SK-N-SH treated with all-trans-retinoic acid at 6 μM for 48 hours (cell line): Measurements from ENCODE around the gene GHDC.

Source experiments
- ATAC-seq: fragments of 200-7000 bp; cut with Tn5 transposase; 3 replicates; pipeline ENCODE4 v1.9.1; 2020; ENCODE audit warnings: mild to moderate bottlenecking, moderate library complexity
- ARNTL ChIP-seq: fragments of 450-650 bp; formaldehyde crosslinking; IDR thresholded peaks from 2 replicates; pipeline ENCODE4 v1.5.0; 2020; ENCODE audit warnings: low read depth, mild to moderate bottlenecking, moderate library complexity, borderline replicate concordance
- BACH2 ChIP-seq: fragments of 250-450 bp; sonication (Bioruptor Pico); IDR thresholded peaks from 2 replicates; pipeline ENCODE4 v1.9.0; 2021; ENCODE audit warnings: mild to moderate bottlenecking, borderline replicate concordance
- CSDC2 ChIP-seq: fragments of 250-450 bp; sonication (Bioruptor Pico); IDR thresholded peaks from 2 replicates; pipeline ENCODE4 v1.5.0; 2020; ENCODE audit warnings: mild to moderate bottlenecking, moderate library complexity
- ESRRG ChIP-seq: fragments of 250-450 bp; sonication (Bioruptor Pico); IDR thresholded peaks from 2 replicates; pipeline ENCODE4 v1.6.1; 2021; ENCODE audit warnings: mild to moderate bottlenecking
- ISL1 ChIP-seq: fragments of 250-450 bp; sonication (Bioruptor Pico); IDR thresholded peaks from 2 replicates; pipeline ENCODE4 v2.1.2; 2022; ENCODE audit warnings: mild to moderate bottlenecking, moderate library complexity
- OSR1 ChIP-seq: fragments of 250-450 bp; sonication (Bioruptor Pico); IDR thresholded peaks from 2 replicates; pipeline ENCODE4 v1.8.0; 2022; ENCODE audit warnings: moderate library complexity, mild to moderate bottlenecking, inconsistent platforms
- RARB ChIP-seq: fragments of 250-450 bp; sonication (Bioruptor Pico); IDR thresholded peaks from 2 replicates; pipeline ENCODE4 v1.8.0; 2021; ENCODE audit warnings: mild to moderate bottlenecking, moderate library complexity
- TCF4 ChIP-seq: fragments of 250-450 bp; sonication (Bioruptor Pico); IDR thresholded peaks from 2 replicates; pipeline ENCODE4 v1.8.0; 2021; ENCODE audit warnings: mild to moderate bottlenecking, moderate library complexity, borderline replicate concordance
- TOX ChIP-seq: fragments of 250-450 bp; sonication (Bioruptor Pico); IDR thresholded peaks from 2 replicates; pipeline ENCODE4 v1.8.0; 2021; ENCODE audit warnings: mild to moderate bottlenecking, moderate library complexity, borderline replicate concordance
- ZC3H10 ChIP-seq: fragments of 250-450 bp; sonication (Bioruptor Pico); IDR thresholded peaks from 2 replicates; pipeline ENCODE4 v1.5.1; 2021; ENCODE audit warnings: mild to moderate bottlenecking, moderate library complexity
- ZFP3 ChIP-seq: fragments of 250-450 bp; sonication (Bioruptor Pico); IDR thresholded peaks from 2 replicates; pipeline ENCODE4 v1.5.0; 2020; ENCODE audit warnings: mild to moderate bottlenecking, moderate library complexity
- ZFP30 ChIP-seq: fragments of 450-650 bp; formaldehyde crosslinking; IDR thresholded peaks from 2 replicates; pipeline ENCODE4 v1.5.0; 2022; ENCODE audit warnings: mild to moderate bottlenecking, moderate library complexity
- ZNF565 ChIP-seq: fragments of 450-650 bp; formaldehyde crosslinking; conservative IDR thresholded peaks from 2 replicates; pipeline ENCODE4 v1.5.0; 2020; ENCODE audit warnings: low read depth, mild to moderate bottlenecking, moderate library complexity
- ZNF70 ChIP-seq: fragments of 450-650 bp; formaldehyde crosslinking; IDR thresholded peaks from 2 replicates; pipeline ENCODE4 v1.5.0; 2020; ENCODE audit warnings: mild to moderate bottlenecking, moderate library complexity
- TF ChIP-seq, protein P1 (sequence below): fragments of 250-450 bp; sonication (Bioruptor Pico); IDR thresholded peaks from 2 replicates; pipeline ENCODE4 v1.5.0; 2020; ENCODE audit warnings: mild to moderate bottlenecking, moderate library complexity
- TF ChIP-seq, protein P2 (sequence below): fragments of 250-450 bp; sonication (Bioruptor Pico); IDR thresholded peaks from 2 replicates; pipeline ENCODE4 v1.5.1; 2020; ENCODE audit warnings: low read depth, mild to moderate bottlenecking, moderate library complexity
- TF ChIP-seq, protein P3 (sequence below): fragments of 250-450 bp; sonication (Bioruptor Pico); IDR thresholded peaks from 2 replicates; pipeline ENCODE4 v1.5.1; 2021; ENCODE audit warnings: mild to moderate bottlenecking, moderate library complexity
- TF ChIP-seq, protein P4 (sequence below): fragments of 250-450 bp; sonication (Bioruptor Pico); IDR thresholded peaks from 2 replicates; pipeline ENCODE4 v1.8.0; 2021; ENCODE audit warnings: low read depth, mild to moderate bottlenecking, moderate library complexity, borderline replicate concordance
- TF ChIP-seq, protein P5 (sequence below): fragments of 250-450 bp; sonication (Bioruptor Pico); IDR thresholded peaks from 2 replicates; pipeline ENCODE4 v1.8.0; 2020; ENCODE audit warnings: mild to moderate bottlenecking, moderate library complexity, borderline replicate concordance

Gene GHDC

DNA sequence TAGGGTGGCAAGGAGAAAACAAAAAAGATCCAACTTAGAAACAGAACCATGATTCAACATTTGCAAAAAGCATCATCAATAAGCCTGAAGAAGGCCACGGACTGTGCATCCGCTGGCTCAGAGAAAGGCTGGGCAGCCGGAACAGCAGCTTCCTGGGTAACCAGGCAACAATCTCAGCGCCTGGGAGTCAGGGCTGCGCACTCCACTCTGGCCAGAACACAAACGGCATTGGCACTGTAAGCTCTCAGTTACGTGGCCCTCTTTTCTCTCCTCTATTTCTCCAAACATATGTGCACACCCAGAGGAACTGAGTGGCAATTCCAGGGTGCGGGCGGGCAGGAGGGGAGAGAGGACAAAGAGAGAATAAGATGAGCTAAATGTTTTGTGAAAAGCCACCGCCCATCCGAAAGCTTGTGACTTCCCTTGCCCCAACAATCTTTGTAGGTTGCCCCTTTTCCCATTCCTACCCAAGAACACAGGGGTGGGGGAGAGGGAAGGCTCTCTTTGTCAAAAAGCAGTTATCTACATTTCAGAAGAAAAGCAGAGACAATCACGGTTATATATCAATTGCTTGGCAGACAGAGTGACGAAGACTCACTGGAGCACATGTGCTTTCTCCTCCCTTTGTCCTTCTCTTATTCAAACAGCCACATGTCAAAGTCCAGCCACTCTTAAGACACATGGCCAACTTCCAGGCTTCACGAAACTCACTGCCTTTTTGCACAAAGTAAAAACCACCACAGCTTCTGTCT lies 6.6 kb upstream of the GHDC start:
- TF ChIP-seq ZC3H10 (no peak), RARB (no peak), ZNF70 (CRISPR knock-in tag) (no peak), CSDC2 (CRISPR knock-in tag) (no peak), ESRRG (CRISPR knock-in tag) (no peak), ISL1 (no peak), BACH2 (no peak)
- TF ChIP-seq, protein P1, sequence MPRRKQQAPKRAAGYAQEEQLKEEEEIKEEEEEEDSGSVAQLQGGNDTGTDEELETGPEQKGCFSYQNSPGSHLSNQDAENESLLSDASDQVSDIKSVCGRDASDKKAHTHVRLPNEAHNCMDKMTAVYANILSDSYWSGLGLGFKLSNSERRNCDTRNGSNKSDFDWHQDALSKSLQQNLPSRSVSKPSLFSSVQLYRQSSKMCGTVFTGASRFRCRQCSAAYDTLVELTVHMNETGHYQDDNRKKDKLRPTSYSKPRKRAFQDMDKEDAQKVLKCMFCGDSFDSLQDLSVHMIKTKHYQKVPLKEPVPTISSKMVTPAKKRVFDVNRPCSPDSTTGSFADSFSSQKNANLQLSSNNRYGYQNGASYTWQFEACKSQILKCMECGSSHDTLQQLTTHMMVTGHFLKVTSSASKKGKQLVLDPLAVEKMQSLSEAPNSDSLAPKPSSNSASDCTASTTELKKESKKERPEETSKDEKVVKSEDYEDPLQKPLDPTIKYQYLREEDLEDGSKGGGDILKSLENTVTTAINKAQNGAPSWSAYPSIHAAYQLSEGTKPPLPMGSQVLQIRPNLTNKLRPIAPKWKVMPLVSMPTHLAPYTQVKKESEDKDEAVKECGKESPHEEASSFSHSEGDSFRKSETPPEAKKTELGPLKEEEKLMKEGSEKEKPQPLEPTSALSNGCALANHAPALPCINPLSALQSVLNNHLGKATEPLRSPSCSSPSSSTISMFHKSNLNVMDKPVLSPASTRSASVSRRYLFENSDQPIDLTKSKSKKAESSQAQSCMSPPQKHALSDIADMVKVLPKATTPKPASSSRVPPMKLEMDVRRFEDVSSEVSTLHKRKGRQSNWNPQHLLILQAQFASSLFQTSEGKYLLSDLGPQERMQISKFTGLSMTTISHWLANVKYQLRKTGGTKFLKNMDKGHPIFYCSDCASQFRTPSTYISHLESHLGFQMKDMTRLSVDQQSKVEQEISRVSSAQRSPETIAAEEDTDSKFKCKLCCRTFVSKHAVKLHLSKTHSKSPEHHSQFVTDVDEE (CRISPR knock-in tag), result no peak
- TF ChIP-seq, protein P2, sequence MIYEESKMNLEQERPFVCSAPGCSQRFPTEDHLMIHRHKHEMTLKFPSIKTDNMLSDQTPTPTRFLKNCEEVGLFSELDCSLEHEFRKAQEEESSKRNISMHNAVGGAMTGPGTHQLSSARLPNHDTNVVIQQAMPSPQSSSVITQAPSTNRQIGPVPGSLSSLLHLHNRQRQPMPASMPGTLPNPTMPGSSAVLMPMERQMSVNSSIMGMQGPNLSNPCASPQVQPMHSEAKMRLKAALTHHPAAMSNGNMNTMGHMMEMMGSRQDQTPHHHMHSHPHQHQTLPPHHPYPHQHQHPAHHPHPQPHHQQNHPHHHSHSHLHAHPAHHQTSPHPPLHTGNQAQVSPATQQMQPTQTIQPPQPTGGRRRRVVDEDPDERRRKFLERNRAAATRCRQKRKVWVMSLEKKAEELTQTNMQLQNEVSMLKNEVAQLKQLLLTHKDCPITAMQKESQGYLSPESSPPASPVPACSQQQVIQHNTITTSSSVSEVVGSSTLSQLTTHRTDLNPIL, result no peak
- TF ChIP-seq, protein P3, sequence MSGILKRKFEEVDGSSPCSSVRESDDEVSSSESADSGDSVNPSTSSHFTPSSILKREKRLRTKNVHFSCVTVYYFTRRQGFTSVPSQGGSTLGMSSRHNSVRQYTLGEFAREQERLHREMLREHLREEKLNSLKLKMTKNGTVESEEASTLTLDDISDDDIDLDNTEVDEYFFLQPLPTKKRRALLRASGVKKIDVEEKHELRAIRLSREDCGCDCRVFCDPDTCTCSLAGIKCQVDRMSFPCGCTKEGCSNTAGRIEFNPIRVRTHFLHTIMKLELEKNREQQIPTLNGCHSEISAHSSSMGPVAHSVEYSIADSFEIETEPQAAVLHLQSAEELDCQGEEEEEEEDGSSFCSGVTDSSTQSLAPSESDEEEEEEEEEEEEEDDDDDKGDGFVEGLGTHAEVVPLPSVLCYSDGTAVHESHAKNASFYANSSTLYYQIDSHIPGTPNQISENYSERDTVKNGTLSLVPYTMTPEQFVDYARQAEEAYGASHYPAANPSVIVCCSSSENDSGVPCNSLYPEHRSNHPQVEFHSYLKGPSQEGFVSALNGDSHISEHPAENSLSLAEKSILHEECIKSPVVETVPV, result no peak
- ATAC-seq, result peak; percentile 45; the same call in 1 of the 3 replicates

DNA sequence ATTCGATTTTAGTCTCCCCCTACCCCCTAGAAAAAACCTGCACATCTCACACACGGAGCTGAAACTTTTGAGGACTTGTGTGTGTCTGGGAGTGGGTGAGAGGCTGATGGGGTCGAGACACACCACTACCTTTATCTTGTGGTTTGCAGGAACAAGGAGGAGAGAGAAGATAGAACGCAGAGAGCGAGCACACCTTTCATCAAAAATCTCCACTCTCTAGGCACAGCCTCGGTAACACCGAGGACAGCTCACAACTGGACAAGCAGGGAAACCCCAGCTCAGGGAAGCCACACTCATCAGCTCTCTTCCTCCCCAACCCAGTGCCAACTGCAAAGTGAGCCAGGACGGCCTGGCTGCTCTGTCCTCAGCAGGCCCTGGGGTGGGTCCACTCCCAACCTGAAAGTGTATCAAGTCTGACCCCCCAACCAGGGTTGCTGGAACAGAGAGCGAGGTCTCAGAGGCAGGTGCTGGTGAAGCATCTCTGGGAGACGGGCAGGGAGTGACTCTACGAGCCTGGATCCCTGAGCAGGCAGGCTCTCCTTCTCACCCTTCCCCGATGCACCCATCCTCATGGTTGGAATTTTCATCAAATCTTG lies 5.2 kb upstream of the GHDC start:
- ATAC-seq, result no peak
- TF ChIP-seq ZFP30 (CRISPR knock-in tag), result no peak
- TF ChIP-seq, all 23 proteins: peak for 0

DNA sequence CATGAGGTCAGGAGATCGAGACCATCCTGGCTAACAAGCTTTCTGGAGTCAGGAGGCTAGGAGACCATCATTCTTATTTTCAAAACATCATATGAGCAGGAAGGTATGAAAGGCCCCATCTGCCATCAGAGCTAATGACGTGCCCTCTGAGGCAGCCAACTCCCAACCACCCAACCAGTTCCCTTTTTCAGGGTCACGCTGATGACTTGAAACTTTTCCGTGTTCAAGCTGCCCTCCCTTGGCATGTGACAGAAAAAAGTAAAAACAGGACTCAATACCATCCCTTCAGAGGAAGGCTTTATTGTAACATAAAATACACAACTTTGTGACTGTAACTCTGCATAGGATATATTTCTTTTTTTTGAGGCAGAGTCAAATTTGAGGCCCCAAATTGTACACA lies 4.6 kb upstream of the GHDC start:
- no peak for ATAC-seq
- TF ChIP-seq, protein P4, sequence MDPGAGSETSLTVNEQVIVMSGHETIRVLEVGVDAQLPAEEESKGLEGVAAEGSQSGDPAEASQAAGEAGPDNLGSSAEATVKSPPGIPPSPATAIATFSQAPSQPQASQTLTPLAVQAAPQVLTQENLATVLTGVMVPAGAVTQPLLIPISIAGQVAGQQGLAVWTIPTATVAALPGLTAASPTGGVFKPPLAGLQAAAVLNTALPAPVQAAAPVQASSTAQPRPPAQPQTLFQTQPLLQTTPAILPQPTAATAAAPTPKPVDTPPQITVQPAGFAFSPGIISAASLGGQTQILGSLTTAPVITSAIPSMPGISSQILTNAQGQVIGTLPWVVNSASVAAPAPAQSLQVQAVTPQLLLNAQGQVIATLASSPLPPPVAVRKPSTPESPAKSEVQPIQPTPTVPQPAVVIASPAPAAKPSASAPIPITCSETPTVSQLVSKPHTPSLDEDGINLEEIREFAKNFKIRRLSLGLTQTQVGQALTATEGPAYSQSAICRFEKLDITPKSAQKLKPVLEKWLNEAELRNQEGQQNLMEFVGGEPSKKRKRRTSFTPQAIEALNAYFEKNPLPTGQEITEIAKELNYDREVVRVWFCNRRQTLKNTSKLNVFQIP (CRISPR knock-in tag), result no peak
- no peak for TF ChIP-seq ESRRG (CRISPR knock-in tag)
- no peak for TF ChIP-seq TCF4
- TF ChIP-seq RARB, result no peak
- no peak for TF ChIP-seq ARNTL (CRISPR knock-in tag)
- TF ChIP-seq, protein P1 (CRISPR knock-in tag), result no peak
- TF ChIP-seq ZC3H10, result no peak
- TF ChIP-seq, protein P5, sequence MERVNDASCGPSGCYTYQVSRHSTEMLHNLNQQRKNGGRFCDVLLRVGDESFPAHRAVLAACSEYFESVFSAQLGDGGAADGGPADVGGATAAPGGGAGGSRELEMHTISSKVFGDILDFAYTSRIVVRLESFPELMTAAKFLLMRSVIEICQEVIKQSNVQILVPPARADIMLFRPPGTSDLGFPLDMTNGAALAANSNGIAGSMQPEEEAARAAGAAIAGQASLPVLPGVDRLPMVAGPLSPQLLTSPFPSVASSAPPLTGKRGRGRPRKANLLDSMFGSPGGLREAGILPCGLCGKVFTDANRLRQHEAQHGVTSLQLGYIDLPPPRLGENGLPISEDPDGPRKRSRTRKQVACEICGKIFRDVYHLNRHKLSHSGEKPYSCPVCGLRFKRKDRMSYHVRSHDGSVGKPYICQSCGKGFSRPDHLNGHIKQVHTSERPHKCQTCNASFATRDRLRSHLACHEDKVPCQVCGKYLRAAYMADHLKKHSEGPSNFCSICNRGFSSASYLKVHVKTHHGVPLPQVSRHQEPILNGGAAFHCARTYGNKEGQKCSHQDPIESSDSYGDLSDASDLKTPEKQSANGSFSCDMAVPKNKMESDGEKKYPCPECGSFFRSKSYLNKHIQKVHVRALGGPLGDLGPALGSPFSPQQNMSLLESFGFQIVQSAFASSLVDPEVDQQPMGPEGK (CRISPR knock-in tag), result no peak
- no peak for TF ChIP-seq ZFP3 (CRISPR knock-in tag)
- TF ChIP-seq OSR1, result no peak
- TF ChIP-seq, protein P3, result no peak
- no peak for TF ChIP-seq TOX (CRISPR knock-in tag)
- TF ChIP-seq, protein P2, result no peak
- TF ChIP-seq ZNF565 (CRISPR knock-in tag), result no peak
